Stimulated activated CD4-positive, alpha-beta T cell treated with anti-CD3 and anti-CD28 coated beads, Interleukin-15, amount 100 ng/mL, for 48 hours (primary cell): ENCODE data around the gene KIF23.

Source experiments
- DNase-seq, 2 donors: peaks; one replicate each; pipeline ENCODE4 v3.0.0-alpha.2; 2020; ENCODE audit warnings: low read depth in 2 of 2

The KIF23 gene

GRCh38 chr15:69394556-69395282, 19.4 kb upstream of the KIF23 start:
- DNase-seq: peak; percentile 67 to 82

DNA sequence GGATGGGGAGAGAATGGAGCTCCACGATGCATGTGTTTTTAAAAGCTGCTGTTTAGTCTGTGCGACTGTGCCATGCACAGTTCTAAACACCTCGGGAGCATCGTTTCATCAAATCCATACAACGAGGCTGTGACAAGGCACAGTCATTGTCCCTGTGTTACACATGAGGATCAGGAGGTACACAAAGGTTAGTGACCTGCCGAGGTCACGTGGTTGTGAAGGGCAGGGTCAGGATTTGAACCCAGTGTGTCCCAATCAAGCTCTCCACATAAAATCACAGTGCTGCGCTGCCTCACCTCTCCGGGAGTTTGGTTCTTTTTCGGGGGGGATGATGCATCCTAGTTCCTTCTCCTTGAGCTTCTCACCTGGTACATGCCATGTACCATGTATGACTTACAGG, 18.7 kb upstream of the KIF23 start:
- DNase-seq: no peak

DNA sequence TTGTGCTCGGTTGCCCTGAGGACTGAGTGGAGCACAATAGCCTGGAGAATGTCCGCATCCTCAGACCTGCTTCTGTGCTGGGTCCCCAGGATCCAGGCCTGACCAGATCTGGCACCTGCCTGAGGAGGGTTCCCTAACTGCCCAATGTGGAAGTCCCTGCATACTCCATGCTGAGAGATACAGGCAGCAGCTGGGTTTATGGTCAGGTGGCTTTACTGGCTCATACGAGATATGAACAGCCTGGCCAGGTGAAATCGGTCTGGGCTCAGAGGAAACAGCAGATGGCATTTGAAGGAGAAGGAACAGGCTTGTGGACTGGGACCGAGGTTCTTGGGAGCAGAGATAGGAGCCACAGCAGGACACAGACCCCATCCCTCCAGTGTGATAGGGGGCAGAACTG, 18.2 kb upstream of the KIF23 start:
- DNase-seq: no peak

DNA sequence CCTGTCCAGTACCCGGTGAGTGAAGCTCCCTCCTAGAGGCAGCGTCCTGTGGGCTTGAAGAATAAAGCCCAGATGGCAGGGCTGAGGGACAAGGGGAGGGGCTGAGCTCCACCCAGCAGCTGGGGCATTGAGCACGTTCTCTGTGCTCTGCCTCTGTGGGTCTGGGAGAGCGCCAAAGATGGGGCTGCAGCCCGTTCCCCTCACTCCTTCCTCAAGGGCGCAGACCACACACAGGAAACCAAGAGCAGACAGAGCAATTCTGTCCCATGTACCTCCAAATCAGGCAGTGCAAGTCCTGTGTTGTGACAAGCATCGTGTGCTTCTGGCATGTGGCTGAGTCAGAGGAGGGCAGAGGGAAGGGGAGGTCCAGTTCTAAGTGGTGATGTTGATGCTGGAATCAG, 15.7 kb upstream of the KIF23 start:
- no peak for DNase-seq

- DNase-seq: peak; percentile 27 to 40
These were observed 13.3 kb upstream of the KIF23 start for GRCh38 chr15:69400850-69401249.

DNA sequence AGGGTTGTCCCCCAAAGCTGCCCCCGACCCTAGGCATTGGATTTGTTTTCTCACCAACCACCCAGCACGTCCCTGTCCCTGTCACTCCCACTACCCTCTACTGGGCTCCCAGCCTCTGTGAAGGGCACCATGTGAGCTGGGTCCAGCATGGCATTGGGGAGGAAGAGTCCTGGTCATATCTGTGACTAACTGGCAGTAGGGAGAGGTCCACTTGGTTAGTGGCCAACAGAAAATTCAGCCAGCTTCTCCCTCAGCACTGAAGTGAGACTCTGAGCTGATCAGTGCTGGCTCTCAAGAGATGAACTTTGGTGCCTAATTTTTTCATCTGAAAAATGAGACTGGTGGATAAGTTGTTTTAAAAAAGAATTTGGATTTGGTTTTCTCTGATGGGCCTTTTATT, 11.3 kb upstream of the KIF23 start:
- no peak for DNase-seq

GRCh38 chr15:69403594-69403993, 10.6 kb upstream of the KIF23 start:
- DNase-seq: no peak

DNA sequence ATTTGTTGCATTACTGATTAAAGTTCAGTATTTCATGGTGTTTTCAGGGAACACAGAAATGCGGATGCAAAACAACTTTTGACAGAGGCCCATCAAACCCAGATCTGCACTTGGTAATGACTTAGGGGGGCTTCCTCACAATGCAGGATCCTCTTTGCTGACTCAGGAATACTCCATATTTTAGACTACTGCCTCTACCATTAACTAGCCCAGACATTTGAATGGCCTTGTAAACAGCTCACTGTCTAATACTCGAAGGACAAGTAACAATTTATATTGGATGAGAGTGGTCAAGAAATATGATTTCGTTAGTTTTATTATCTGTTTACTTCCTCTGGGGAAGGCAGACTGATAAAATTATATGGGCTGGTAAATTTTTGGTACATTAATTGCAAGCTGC, 9.0 kb upstream of the KIF23 start:
- no peak for DNase-seq

DNA sequence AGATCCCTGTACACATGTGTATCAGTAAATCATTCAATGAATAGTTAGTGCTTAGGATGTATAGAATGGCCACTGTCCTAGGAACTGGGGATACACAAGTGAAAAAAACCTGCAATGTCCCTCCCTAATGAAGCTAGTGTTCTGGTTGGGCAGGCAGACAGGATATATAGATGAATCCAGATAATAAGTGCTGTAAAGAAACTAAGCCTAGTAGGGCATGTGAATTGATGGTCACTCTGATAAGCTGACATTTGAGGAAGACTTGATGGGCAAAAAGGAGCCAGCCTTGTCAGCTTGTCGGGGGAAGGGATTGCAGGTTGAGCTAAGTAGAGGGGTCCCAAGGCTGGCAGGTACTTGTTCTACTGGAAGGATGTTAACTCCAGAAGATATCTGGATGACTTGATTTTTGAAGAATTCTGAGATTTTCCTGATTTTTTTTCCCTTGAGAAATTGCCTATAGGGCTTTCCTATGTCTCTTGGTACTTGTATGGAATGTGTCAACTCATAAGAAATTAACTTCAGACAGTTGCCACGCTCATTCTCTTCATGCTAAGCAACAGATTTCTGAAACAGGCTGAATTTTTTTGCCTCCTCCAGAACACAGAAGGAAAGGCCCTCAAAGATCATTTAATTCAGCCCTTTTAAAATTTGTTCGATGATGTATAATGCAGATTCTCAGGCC, 6.3 kb upstream of the KIF23 start:
- no peak for DNase-seq

DNA sequence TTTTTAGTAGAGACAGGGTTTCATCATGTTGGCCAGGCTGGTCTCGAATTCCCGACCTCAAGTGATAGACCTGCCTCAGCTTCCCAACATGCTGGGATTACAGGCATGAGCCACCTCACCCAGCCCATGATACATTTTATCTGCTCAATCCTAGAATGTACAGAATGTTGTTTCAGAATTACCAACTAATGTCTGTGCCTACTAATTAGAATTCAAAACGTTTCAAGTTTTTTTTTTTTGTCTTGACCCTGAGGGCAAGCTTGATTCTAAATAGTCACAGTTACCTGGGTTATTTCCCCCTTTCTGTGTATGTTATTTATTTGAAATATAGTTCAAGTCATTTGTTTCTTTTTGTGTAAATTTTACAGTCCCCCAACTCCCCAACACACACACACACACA, 5.3 kb upstream of the KIF23 start:
- no peak for DNase-seq

DNA sequence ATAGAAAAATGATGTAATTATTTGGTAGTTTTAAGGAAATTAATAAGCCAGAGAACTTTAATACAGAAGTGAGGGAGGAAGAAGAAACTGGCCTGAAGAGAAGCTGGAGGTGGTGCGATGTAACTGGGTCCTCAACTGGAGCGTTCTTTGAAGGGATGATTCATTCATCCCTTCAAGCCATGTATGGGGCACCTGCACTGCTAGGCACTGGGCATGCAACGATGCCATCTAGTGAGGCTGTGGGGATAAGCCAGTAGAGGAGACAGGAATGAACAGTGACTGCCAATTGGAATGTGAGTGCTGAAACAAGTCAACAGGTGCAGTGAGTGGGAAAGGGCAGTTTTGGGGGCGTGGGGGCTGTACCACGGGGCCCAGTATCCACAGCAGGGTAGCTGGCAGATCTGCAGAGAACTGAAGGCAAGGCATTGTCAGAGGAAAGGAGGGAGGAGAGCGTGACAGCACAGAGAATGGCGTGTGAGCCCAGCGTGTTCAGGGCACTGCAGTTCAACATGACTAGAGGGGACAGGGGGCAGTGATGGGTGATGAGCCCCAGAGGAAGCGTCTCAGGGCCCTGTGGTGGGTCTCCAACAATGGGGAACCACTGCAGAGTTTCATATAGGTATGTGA, 3.8 kb upstream of the KIF23 start:
- peak in 1 of 2 donors; percentile 25 for DNase-seq

DNA sequence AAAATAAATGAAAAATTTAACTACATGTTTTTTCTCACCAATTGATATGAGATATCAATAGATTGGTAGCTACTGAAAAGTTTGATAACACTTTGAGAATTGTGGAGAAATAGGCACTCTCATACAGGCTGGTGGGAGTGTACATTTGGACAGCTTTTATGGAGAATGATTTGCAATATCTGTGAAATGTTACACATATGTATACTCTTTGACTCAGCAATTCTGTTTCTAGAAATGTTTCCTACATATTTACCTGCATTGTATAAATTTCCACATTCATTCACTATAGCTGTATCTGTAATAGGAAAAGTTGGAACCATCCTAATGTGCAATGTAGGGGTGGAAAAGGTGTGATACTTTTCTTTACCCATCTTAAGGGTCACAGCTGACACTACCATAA, 1.9 kb upstream of the KIF23 start:
- no peak for DNase-seq

GRCh38 chr15:69412701-69413100, 1.4 kb upstream of the KIF23 start:
- DNase-seq: no peak

- no peak for DNase-seq
These were observed 585 bp downstream of the KIF23 start for GRCh38 chr15:69414701-69415167.

- no peak for DNase-seq
These were observed 1.2 kb downstream of the KIF23 start for GRCh38 chr15:69415381-69415780.

DNA sequence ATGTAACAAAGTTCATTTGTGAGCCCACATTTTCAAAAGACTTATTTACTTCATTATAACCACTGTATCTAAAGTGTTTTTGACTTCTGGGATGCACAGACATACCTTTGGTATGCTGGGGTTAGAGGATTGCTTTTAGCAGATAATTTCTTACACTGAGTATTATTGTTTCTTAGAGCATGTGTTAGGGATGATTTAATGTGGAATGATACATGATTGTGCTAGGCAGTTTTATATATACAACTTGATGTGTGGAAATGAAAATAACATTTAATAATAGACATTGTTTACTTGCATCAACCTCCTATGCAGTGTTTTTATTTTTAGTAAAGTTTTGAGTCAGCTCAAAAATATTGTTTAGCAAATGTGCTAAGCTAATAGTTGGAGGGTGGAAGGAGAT, 3.4 kb downstream of the KIF23 start:
- no peak for DNase-seq

DNA sequence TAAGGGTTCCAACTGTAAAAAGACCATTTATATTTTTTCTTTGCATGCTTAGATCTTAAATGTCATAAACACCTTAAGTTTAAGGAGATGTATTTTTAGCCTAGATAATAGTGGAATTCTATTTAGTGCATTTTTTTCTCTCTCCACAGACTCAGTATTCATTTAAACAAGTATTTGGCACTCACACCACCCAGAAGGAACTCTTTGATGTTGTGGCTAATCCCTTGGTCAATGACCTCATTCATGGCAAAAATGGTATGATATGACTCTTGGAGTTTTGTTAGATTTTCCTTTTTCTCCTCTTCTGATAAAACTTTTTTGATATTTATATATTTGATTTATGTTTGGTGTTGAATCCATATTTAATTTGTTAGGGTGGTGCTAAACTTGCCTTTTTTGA, 7.3 kb downstream of the KIF23 start:
- DNase-seq: no peak

GRCh38 chr15:69422336-69422895, 8.3 kb downstream of the KIF23 start:
- DNase-seq: no peak

- DNase-seq: no peak
These were observed 9.9 kb downstream of the KIF23 start for GRCh38 chr15:69424001-69424400.

DNA sequence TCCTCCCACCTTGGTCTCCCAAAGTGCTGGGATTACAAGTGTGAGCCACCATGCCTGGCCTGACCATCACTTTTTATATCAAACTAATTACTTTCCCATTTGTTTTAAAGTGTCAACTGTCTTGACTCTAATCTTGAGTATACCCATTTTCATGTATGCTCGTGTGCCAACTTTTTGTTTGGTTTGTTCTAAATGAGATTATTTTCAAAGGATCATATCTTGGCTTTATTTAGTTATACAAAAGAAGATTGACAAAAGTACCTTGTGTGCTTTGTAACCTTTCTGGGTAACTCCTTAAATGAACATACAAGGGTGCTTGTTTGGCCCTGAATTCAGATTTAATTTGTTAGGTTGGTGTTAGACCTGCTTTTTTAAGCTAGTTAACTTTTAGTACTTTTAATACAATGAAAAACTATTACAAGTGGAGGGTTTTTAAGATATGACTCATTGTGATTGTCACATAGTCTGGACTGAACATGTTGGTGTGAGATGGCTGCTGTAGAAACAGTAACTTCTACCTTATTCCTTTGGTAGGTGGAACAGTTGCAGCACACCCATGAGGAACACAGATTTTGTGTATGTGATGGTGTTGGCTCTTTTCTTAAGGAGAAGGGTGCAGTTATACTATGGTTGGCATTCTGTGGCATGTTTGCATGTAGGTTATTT, 10.7 kb downstream of the KIF23 start:
- no peak for DNase-seq

GRCh38 chr15:69433831-69434230, 19.7 kb downstream of the KIF23 start:
- DNase-seq: no peak

DNA sequence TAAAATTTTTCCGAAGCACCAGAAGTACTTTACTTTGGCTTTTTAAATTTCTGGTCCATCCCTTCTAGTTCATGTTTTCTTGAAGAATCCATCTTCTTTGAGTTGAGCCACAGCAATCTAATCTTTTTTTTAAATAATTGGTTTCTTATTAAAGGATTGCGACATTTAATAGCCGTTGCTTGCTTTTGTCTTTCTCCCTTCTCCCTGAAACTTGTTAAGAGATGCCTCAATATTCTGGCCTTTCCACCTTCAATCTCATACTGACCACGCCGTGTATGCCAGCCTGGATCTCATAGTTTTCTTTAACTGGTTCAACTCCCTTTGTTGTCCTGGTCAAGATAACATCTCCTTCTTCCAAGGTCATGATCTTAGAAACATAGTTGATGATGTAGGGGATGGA, 20.1 kb downstream of the KIF23 start:
- DNase-seq: no peak
